RWPE1 (cell line): ENCODE measurements around the gene INF2.

Source experiments
- CTCF ChIA-PET: fragments of 350-600 bp; sonication (Branson Sonifier 250); formaldehyde crosslinking; extraction: SDS; loops from one replicate; lab custom pipeline; 2021; lab: Yijun Ruan, JAX
- POLR2A ChIA-PET: fragments of 400-600 bp; formaldehyde crosslinking; extraction: SDS; loops from one replicate; lab custom pipeline; 2020; ENCODE audit warnings: antibody characterized with exemption; ENCODE audit not compliant: low non-redundant PET; lab: Yijun Ruan, JAX
- DNase-seq: peaks from one replicate; pipeline ENCODE4 v3.0.0; 2012; ENCODE audit warnings: low spot score
- H3K27ac ChIP-seq: fragments of 450-650 bp; 2 replicates; pipeline ENCODE4 v1.5.1; 2017
- CTCF ChIP-seq: fragments of 450-650 bp; conservative IDR thresholded peaks from 2 replicates; pipeline ENCODE4 v1.5.1; 2017; ENCODE audit warnings: low read depth, mild to moderate bottlenecking

INF2 gene

GRCh38 chr14:104757238-104757585, 67.8 kb downstream of the INF2 start:
- H3K27ac ChIP-seq: peak overlapping the region; percentile 31
- no peak for TF ChIP-seq CTCF
- ChIA-PET CTCF (interaction anchor here (0.6 kb wide), 1 partner anchor 11 kb away, joined by 3 read pairs; no protein-coding TSS in a partner anchor), POLR2A (no interaction called here)
- no peak for DNase-seq

- CTCF ChIA-PET: no interaction called here
- no peak for DNase-seq
- POLR2A ChIA-PET: no interaction called here
- no peak for TF ChIP-seq CTCF
- H3K27ac ChIP-seq: peak overlapping the region; percentile 31
These were observed 68.4 kb downstream of the INF2 start for GRCh38 chr14:104757681-104758392.

- H3K27ac ChIP-seq: peak overlapping the region; percentile 31
- CTCF ChIA-PET: interaction anchor here (1.0 kb wide), 1 partner anchor 9 kb away, joined by 3 read pairs; no protein-coding TSS in a partner anchor
- DNase-seq: no peak
- POLR2A ChIA-PET: no interaction called here
- no peak for TF ChIP-seq CTCF
These were observed 69.9 kb downstream of the INF2 start for GRCh38 chr14:104758981-104759969.

- ChIA-PET POLR2A (no interaction called here), CTCF (no interaction called here)
- no peak overlapping the region for H3K27ac ChIP-seq
- DNase-seq: no peak
- no peak for TF ChIP-seq CTCF
These were observed 76.1 kb downstream of the INF2 start for GRCh38 chr14:104765517-104765916.

GRCh38 chr14:104766256-104766862, 76.9 kb downstream of the INF2 start:
- CTCF ChIA-PET: interaction anchor here (0.7 to 1.0 kb wide), 2 partner anchors 41 to 60 kb away, joined by 3 to 4 read pairs; no protein-coding TSS in a partner anchor
- TF ChIP-seq CTCF: no peak
- POLR2A ChIA-PET: no interaction called here
- DNase-seq: no peak
- H3K27ac ChIP-seq: no peak overlapping the region
